ENCODE data around the gene RAD21L1.

RAD21L1 gene

DNA sequence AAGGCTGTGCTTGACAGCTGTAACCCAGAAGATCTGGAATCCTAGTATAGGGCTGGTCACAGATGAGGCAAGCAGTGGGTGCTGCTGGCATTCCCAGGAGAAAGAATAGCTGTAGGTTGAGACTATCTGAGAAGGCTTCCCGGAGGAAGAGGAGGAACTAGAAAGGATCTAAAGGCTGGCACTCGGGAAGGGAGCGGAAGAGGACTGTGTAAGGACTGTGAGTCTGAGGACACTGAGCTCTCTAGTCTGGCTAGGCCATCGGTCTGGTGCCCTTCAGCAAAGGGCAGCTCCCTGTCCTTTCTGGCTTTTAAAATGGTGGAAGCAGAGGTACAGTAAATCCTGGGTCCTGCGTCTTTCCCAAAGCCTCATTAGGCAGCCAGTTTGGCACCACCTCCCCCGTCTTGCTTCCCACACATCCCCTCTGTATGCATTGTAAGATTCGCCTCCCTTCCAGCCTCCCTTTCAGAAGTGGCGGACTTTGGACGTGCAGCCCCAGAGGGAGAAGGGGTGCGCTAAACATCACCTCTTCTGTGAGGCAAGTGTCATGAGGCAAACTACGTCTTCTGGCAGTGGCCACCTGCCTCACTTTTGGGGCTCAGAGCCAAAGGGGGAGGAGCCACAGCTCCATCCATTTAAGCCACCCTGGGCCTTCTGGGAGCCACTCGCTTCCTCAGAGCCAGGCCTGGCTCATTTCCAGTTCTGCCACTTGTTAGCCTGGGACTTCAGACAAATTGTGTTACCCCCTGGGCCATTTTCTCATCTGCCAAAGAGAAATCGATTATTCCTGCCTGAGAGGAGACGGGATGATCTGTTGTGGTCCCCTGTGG is 48.9 kb downstream of the RAD21L1 start:
- TF ChIP-seq CTCF (IDR thresholded peaks at IDR 0.05; ENCODE audit: control insufficient read depth, insufficient read depth, low read depth, low read length, missing control alignments), result no peak
- no peak overlapping the region for H3K4me3 ChIP-seq (ENCODE audit: control insufficient read depth, low read depth, low read length)
- DNase-seq (ENCODE audit: low read depth), result no peak

DNA sequence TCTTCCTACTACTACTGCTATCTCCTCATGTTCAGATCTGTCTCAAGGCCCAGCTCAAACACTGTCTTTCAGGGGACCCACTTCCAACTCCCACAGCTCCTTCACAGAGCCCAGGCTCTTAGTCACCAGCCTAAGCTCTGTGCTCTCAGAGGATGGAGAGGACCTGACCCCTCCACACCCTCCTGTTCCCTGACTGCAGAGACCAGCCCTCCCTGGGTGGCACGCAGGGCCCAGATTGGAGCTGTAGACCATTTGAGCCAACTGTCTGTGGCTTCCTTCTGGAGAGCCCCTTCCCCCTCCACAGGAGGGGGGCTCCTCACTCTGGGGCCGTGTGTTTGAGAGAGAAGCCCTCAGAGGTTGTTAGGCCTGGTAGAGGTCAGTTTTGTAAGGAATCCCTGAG is 50.1 kb downstream of the RAD21L1 start:
- no peak for DNase-seq (ENCODE audit: low read depth)
- H3K4me3 ChIP-seq (ENCODE audit: control insufficient read depth, low read depth, low read length), result no peak overlapping the region
- no peak for TF ChIP-seq CTCF (IDR thresholded peaks at IDR 0.05; ENCODE audit: control insufficient read depth, insufficient read depth, low read depth, low read length, missing control alignments)

- DNase-seq (ENCODE audit: low read depth), result no peak
- H3K4me3 ChIP-seq (ENCODE audit: control insufficient read depth, low read depth, low read length), result no peak overlapping the region
- TF ChIP-seq CTCF (IDR thresholded peaks at IDR 0.05; ENCODE audit: control insufficient read depth, insufficient read depth, low read depth, low read length, missing control alignments), result no peak
Observed at GRCh38 chr20:1277529-1278322, 51.9 kb downstream of the RAD21L1 start.

- no peak for TF ChIP-seq CTCF (IDR thresholded peaks at IDR 0.05; ENCODE audit: control insufficient read depth, insufficient read depth, low read depth, low read length, missing control alignments)
- no peak overlapping the region for H3K4me3 ChIP-seq (ENCODE audit: control insufficient read depth, low read depth, low read length)
- no peak for DNase-seq (ENCODE audit: low read depth)
Observed at GRCh38 chr20:1278993-1279392, 53.1 kb downstream of the RAD21L1 start.

DNA sequence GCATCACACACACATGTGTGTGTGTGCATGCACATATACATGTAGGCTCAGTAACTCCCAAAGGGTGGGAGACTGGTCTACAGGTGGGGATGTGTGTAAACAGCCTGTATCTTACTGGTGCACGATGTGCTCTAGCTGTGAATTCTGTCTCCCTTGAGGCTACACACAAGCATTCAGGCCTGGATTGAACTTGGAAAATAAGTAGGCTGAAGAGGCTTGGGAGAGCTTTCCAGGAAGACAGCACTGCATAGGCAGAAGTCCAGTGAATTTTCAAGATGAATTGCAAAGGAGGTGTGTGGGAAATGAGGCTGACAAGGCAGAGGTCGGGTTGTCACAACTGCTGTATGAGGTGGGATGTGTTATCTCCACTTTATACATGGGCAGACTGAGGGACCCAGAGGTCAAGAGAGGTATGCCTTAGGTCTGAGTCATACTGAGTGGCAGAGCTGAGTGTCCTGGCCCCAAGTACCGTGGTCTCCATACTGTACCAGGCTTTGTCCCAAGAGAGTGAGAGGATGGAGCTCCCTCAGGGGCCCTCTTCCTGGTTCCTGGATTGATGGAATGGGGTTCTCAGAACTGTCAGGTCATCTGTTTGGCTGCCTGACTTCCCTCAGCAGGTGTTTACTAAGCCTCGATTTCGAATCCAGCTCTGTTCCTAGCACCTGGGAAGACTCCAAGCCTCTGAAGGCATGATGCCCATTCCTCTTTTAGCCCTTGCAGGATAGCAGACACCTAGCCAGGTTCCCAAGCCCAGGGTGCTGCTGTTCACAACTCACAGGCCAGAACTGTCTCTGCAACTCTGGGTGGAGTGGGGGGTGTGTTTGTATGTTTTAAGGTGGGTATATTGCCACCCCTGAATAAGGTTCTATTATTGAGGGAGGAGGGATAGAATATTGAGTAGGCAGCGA is 54.6 kb downstream of the RAD21L1 start:
- no peak overlapping the region for H3K4me3 ChIP-seq (ENCODE audit: control insufficient read depth, low read depth, low read length)
- TF ChIP-seq CTCF (IDR thresholded peaks at IDR 0.05; ENCODE audit: control insufficient read depth, insufficient read depth, low read depth, low read length, missing control alignments), result no peak
- DNase-seq (ENCODE audit: low read depth), result no peak

All from AG09309 (cell line).